Type B pancreatic cell (in vitro differentiated cells): ENCODE results near the gene TEDC1. TPM values are rescaled to one million over a fixed set of nuclear protein-coding genes. Genes with fewer than 3 reads are reported as not detected.

ENCODE experiments used
- DNase-seq: peaks from one replicate; pipeline ENCODE4 v3.0.0; 2021; ENCODE audit warnings: mixed read lengths; ENCODE audit not compliant: unreplicated experiment; ENCODE audit errors: extremely low spot score
- H3K27ac Mint-ChIP-seq: 2 replicates; pipeline ENCODE4 v1.8.0; 2021; ENCODE audit warnings: mild to moderate bottlenecking, mixed read lengths
- H3K27me3 Mint-ChIP-seq: 2 replicates; pipeline ENCODE4 v1.8.0; 2021; ENCODE audit warnings: mixed read lengths
- H3K36me3 Mint-ChIP-seq: 2 replicates; pipeline ENCODE4 v1.8.0; 2021; ENCODE audit warnings: mixed read lengths
- H3K4me1 Mint-ChIP-seq: one replicate; pipeline ENCODE4 v1.8.0; 2021; ENCODE audit warnings: mixed read lengths; ENCODE audit not compliant: unreplicated experiment
- H3K4me3 Mint-ChIP-seq: 2 replicates; pipeline ENCODE4 v1.8.0; 2021; ENCODE audit warnings: mild to moderate bottlenecking, mixed read lengths
- H3K9me3 Mint-ChIP-seq: 2 replicates; pipeline ENCODE4 v1.8.0; 2021; ENCODE audit warnings: mixed read lengths
- CTCF ChIP-seq: fragments of 200-600 bp; sonication (generic); conservative IDR thresholded peaks from 2 replicates; pipeline ENCODE4 v1.5.0; 2021; ENCODE audit warnings: antibody characterized with exemption, mild to moderate bottlenecking
- total RNA-seq: library from RNA; stranded (reverse); gene quantifications from 2 replicates; pipeline ENCODE4 v1.2.1, GENCODE V29; 2021; ENCODE audit warnings: low replicate concordance

TEDC1 gene
- total RNA-seq, 1 donor from 2014 or later, result 22.1 TPM

GRCh38 chr14:105487449-105487985 lies 3.5 kb upstream of the TEDC1 start:
- no peak overlapping the region for H3K27ac Mint-ChIP-seq
- H3K36me3 Mint-ChIP-seq, result no peaks in the 10 kb centered on the region
- H3K27me3 Mint-ChIP-seq, result peaks cover 19% of the 10 kb centered on the region
- no peak overlapping the region for H3K4me3 Mint-ChIP-seq
- no peak for DNase-seq
- no peaks in the 10 kb centered on the region for H3K9me3 Mint-ChIP-seq
- TF ChIP-seq CTCF, result no peak
- peaks cover 10% of the 10 kb centered on the region for H3K4me1 Mint-ChIP-seq

GRCh38 chr14:105487986-105488777 lies 2.9 kb upstream of the TEDC1 start:
- no peak overlapping the region for H3K27ac Mint-ChIP-seq
- peaks cover 10% of the 10 kb centered on the region for H3K4me1 Mint-ChIP-seq
- no peak for DNase-seq
- H3K9me3 Mint-ChIP-seq, result no peaks in the 10 kb centered on the region
- peaks cover 19% of the 10 kb centered on the region for H3K27me3 Mint-ChIP-seq
- H3K36me3 Mint-ChIP-seq, result no peaks in the 10 kb centered on the region
- TF ChIP-seq CTCF, result no peak
- no peak overlapping the region for H3K4me3 Mint-ChIP-seq

GRCh38 chr14:105488781-105489541 lies 2.1 kb upstream of the TEDC1 start:
- no peaks in the 10 kb centered on the region for H3K9me3 Mint-ChIP-seq
- no peak for TF ChIP-seq CTCF
- no peaks in the 10 kb centered on the region for H3K36me3 Mint-ChIP-seq
- peaks cover 10% of the 10 kb centered on the region for H3K4me1 Mint-ChIP-seq
- H3K27me3 Mint-ChIP-seq, result peaks cover 19% of the 10 kb centered on the region
- peak overlapping the region; percentile 85 for H3K27ac Mint-ChIP-seq
- no peak for DNase-seq
- H3K4me3 Mint-ChIP-seq, result peak overlapping the region; percentile 84

GRCh38 chr14:105489542-105490266 lies 1.3 kb upstream of the TEDC1 start:
- H3K4me3 Mint-ChIP-seq, result peak overlapping the region; percentile 84
- peak; percentile 73 for TF ChIP-seq CTCF
- H3K9me3 Mint-ChIP-seq, result no peaks in the 10 kb centered on the region
- peaks cover 14% of the 10 kb centered on the region for H3K27me3 Mint-ChIP-seq
- no peak for DNase-seq
- peak overlapping the region; percentile 85 for H3K27ac Mint-ChIP-seq
- H3K36me3 Mint-ChIP-seq, result no peaks in the 10 kb centered on the region
- H3K4me1 Mint-ChIP-seq, result peaks cover 5% of the 10 kb centered on the region

- H3K4me3 Mint-ChIP-seq, result peak overlapping the region; percentile 84
- peaks cover 5% of the 10 kb centered on the region for H3K4me1 Mint-ChIP-seq
- no peaks in the 10 kb centered on the region for H3K9me3 Mint-ChIP-seq
- no peak for TF ChIP-seq CTCF
- H3K27ac Mint-ChIP-seq, result no peak overlapping the region
- peaks cover 14% of the 10 kb centered on the region for H3K27me3 Mint-ChIP-seq
- H3K36me3 Mint-ChIP-seq, result no peaks in the 10 kb centered on the region
- DNase-seq, result no peak
Measured at GRCh38 chr14:105490267-105490571, 827 bp upstream of the TEDC1 start.
